NCI-H2196 (cell line): Measurements from ENCODE around the gene FRMPD2.
A peak's percentile ranks its signal among the peaks of the same experiment; 100 is the strongest.
"Not testable (repeated sequence)": the region's sequence is repeated elsewhere in the genome, so short reads cannot be mapped to it uniquely, and the experiment has no call there.

ENCODE experiments used
- DNase-seq: peaks from one replicate; lab custom pipeline; 2025; ENCODE audit not compliant: unreplicated experiment; lab: John Stamatoyannopoulos, UW

The FRMPD2 gene

GRCh38 chr10:48290286-48290685, 15.8 kb upstream of the FRMPD2 start:
- DNase-seq: no peak

DNA sequence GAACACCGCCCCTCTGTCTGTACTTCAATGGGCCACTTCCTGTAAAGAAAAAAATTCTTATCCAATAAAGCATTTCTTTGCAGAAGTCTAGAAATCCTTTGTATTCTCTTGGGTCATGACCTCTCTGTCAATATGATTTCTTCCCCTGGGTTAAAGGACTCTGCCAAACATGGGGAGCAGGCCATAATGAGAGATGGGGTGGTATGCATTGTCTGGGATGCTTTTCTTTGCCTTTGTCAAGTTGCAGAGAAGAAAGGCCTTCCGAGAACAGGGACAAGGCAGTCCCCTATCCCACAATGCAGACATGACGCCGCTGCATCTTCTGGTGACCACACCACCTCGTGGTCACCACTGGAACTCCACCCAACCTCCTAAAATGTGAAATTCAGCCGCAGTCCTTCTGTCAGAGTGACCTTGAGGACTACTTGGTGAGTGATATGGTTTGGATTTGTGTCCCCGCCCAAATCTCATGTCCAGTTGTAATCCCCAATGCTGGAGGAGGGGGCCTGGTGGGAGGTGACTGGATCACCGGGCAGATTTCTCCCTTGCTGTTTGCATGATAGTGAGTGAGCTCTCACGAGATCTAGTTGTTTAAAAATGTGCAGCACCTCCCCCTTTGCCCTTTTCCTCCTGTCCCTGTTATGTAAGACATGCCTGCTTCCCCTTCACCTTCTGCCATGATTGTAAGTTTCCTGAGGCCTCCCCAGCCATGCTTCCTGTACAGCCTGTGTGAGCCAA, 15.2 kb upstream of the FRMPD2 start:
- peak; percentile 32 for DNase-seq

- no peak for DNase-seq
Observed at GRCh38 chr10:48288661-48289060, 14.2 kb upstream of the FRMPD2 start.

DNA sequence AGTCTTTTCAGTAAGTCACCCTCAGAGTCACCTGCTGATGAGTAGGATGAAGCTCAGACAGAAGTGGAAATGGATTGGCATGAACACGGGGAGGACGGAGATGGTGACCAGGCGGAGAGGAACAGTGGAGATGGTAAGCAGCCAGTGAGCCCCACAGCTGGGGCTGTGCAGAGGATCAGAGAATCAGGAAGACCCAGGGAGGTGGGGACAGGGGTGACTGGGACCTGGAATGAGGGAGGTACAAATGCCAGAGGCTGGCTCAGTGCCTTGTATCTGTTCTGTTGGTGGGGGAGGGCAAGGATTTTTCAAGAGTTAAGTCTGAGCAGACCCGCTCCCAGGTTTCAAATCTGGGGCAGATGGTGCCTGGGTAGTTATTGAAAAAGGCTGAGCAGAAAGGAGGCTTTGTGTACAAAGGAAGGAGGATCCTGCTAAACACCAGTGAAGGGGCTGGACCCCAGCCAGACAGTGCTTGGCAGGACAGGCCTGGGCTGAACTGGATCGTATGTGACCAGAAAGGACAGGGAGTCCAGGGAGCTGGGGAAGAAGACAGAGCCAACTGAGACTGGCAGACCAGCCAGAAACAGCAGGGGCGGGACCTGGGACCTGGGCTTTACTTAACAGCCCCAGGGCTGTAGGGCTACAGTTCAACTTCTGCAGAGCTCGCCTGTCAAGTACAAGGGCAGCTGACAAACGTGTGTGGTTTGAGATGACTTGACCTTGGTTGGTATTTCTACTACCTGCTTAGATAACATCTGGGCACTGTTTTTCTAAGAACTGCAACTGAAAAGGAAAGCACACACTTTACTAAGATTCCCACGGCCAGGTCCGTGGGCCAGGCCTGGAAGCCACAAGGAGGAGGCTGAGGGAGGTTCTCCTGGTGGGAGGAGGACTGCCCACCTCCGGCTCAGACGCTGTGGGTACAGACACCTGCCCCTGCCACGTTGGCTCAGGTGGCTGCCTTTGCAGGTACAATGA, 13.2 kb upstream of the FRMPD2 start:
- peak; percentile 32 for DNase-seq

DNA sequence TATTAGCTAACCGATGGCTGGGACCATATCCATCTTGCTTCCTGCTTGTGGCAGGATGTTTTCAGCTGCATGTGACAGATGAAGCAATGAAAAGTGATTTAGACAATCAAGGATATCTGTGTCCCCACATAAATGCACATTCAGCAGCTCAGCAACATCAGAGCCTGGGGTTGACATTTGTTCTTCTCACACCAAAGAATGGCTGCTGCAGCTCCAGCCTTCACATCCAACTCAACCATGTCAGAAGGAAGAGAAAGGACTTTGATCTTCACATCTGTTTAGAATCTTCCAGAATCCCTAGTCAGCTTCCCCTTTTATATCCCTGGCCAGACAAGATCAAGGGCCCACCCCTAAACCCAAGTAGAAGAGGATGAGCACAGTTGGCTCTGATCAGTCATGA, 11.9 kb upstream of the FRMPD2 start:
- DNase-seq: no peak

DNA sequence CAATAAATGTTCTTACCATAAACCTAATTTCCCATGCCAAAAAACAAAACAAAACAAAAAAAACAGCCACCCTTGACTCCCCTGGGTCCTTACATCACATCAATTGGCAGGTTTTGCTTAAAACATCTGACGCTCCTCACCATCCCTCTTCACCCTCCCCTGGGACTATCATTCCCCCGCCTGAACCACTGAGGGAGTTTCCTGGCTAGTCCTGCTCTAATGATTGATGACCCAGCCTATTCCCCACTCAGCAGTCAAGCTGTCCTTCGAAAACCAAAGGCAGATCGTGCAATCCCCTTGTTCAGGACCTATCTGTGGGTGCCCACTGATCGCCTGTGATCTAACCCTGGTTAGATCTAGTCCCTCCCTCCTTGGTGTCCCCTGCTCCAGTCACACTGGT, 11.2 kb upstream of the FRMPD2 start:
- DNase-seq: no peak

- DNase-seq: no peak
Observed at GRCh38 chr10:48284811-48285210, 10.3 kb upstream of the FRMPD2 start.

GRCh38 chr10:48284002-48284546, 9.6 kb upstream of the FRMPD2 start:
- no peak for DNase-seq

DNA sequence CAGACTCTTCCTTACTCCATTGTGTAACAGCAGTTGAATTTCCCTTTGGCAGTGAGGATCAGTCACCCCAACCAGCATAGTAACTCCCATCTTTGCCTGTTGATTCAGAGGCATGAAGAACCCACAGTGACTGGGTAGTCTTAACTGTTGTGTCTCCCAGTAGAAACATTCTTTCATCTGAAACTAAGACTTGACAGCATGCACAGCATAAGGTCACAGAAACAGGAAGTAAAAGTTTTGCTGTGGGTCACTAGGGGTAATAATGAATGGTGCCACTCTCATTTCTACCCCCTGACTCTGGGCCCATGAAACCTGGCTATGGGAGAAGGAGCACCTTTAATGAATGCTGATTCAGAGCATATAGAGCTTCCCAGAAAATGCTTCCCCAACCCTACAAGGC, 8.3 kb upstream of the FRMPD2 start:
- DNase-seq: no peak

DNA sequence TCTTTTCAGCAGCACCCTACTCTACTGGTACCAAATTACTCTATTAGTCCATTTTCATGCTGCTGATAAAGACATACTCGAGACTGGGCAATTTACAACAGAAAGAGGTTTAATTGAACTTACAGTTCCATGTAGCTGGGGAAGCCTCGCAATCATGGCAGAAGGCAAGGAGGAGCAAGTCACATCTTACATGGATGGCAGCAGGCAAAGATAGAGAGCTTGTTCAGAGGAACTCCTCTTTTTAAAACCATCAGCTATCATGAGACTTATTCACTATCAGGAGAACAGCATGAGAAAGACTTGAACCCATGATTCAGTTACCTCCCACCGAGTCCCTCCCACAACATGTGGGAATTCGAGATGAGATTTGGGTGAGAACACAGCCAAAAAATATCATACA, 7.2 kb upstream of the FRMPD2 start:
- DNase-seq: not testable (repeated sequence)

DNA sequence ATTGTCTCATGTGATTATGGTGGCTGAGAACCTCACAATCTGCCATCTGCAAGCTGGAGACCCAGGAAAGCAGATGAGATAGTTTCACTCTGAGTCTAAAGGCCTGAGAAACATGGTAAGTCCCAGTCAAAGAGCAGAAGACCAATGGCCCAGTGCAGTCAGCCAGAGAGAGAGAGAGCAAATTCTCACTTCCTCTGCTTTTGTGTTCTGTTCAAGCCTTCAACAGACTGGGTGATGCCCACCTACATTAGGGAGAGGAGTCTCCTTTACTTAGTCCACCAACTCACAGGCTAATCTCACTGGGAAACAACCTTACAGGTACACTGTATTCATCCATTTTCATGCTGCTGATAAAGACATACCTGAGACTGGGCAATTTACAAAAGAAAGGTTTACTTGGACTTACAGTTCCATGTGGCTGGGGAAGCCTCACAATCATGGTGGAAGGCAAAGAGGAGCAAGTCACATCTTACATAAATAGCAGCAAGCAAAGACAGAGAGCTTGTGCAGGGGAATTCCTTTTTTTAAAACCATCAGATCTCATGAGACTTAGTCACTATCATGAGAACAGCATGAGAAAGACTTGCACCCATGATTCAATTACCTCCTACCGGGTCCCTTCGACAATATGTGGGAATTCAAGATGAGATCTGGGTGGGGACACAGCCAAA, 4.7 kb upstream of the FRMPD2 start:
- DNase-seq: no peak

DNA sequence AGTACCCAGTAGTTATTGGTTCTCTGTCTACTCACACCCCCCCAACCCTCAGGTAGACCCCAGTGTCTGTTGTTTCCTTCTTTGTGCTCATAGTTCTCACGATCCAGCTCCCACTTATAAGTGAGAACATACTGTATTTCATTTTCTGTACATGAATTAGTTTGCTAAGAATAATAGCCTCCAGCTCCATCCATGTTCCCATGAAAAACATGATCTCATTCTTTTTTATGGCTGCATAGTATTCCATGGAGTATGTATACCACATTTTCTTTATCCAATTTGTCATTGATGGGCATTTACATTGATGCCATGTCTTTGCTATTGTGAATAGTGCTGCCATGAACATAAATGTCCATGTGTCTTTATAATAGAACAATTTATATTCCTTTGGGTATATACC, 2.6 kb upstream of the FRMPD2 start:
- no peak for DNase-seq

- no peak for DNase-seq
Observed at GRCh38 chr10:48273741-48274140, 755 bp downstream of the FRMPD2 start.

GRCh38 chr10:48272682-48273081, 1.8 kb downstream of the FRMPD2 start:
- no peak for DNase-seq

DNA sequence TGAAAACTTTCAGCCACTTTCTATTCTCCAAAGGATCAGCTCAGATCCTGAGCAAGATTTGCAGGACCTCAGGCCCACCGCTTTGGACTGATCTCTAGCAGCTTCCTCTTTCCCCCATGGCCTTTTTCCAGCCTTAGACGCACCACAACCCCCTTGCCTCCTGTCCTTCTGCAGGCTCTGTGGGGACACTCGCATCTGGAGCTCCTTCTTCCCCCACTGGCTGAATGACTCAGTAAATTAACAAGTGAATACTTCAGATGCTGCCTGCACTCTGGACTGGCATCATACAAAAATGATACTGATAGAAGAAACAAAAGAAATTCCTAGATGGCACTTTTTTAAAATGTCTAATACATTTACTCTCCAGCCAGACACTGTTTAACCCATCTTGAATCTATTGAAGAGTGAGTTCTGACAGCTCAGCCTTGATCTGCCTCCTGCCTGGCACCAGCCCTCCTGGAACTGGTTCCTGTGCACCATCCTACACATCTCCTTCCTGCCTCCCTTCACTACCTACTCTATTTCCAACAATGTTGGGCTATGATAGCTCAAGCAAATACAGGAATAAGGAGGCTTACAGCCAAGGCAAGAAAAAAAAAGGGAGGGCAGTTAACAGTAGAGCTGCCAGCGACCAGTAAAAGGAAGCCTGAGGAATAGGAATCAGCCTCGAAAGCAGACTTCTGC, 3.3 kb downstream of the FRMPD2 start:
- no peak for DNase-seq

DNA sequence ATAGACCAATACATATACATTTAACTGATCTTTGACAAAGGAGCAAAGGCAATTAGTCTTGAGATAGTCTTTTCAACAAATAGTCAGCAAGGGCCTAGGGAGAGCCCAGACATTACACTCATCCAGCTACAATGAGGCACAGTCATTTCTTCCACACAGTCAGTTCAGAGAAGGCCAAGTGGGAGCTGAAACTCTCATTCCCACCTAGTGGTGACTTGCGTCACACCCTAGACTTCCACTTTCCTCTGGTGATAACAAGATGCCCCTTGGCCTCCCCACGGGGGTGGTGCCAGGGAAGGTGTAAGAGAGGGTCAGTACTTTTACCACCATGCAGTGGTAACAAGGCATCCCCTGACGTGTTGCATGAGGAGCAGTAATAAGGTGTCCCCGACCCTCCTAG, 8.0 kb downstream of the FRMPD2 start:
- DNase-seq: no peak

GRCh38 chr10:48258105-48258504, 16.4 kb downstream of the FRMPD2 start:
- no peak for DNase-seq

GRCh38 chr10:48257407-48257961, 17.0 kb downstream of the FRMPD2 start:
- no peak for DNase-seq

DNA sequence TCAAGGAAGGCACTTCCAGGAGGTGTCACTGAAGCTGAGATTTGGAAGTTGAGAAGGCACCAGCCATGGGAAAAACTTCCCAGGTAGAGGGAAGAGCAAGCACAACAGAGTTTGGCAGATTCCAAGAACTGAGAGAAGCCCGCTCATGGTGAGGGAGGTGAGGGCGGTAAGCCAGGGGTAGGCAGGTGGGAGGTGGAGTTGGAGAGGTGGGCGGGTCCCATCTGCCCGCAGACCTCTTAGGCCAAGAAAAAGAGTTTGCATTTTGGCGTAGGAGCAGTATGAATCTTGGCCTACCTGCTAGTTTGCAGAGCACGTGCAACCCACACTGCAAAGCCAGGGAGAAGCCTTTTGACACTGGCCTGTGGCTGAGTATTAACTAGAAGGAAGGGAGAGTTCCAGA, 18.8 kb downstream of the FRMPD2 start:
- DNase-seq: no peak

DNA sequence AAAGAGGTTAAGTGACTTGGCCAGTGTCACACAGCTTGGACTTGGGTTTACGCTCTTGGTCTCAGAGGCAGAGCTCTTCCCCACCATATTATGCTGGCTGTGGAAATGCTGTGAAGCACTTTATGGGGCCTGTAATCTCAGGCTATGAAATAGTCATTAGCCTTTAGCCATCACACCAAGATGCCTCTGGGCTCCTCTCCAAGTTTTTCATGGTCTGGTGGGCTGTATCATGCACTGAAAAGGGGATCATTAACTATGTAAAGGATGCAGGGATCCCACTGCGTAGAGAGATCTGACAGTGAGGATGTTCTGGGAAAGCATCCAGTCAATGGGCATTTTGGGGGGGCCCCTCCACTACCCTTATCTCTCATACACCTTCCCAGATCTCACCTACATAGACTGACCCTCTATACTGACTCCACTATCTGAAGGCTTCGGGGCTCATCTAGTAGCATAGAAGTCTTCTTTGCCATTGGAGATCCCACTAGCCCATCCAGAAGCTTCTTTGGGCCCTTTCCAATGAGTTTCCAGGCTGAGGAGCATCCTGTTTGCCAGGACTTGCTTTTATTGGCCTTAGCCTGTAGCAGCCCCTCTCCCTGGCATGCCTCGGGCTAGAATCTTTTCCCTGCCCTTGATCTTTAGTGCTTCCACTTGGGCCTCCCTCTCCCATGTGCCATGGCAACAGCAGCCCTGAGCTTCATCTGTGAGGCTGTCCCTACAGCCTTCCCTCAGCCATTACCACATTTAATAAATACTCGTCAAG, 19.6 kb downstream of the FRMPD2 start:
- no peak for DNase-seq
